NCI-H1417 treated with DMSO at 0.1 percent for 48 hours (cell line): ENCODE measurements around the gene B4GALNT4.
"Not testable (repeated sequence)": the region's sequence is repeated elsewhere in the genome, so short reads cannot be mapped to it uniquely, and the experiment has no call there.

Experiments used
- DNase-seq: peaks from one replicate; lab custom pipeline; 2025; lab: John Stamatoyannopoulos, UW

The B4GALNT4 gene

DNA sequence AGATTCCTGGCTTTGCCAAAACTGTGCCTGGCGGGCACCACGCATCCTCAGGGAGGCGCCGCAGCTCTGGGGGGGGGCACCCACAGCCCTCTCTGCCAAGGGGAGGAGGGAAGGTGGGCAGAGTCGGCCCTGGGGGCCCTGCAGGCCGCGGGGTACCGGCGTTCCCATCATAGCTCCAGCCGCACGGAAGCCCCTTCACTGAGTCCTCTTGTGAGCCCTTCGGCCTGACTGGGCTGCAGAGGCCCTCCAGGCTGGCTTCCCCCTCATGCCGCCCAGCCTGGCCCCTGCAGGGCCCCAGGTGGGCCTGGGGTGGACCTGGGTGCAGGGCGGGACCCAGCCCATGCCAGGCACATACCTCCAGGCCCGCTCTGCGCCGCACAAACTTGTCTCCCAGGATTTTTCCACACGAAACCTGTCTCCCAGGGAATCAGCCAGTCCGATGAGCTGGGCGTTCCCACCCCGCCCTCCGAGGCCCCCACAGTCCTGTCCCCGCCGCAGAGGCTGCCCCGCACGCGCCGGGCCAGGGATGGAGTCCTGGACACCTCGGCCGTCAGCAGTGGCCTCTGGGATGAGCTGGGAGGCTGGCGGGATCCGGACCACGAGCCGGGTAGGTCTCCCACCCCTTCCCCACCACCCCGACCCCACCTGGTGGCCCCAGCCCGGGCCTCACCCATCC is 22.9 kb downstream of the B4GALNT4 start:
- DNase-seq, result no peak

- DNase-seq, result no peak
These were observed 24.1 kb downstream of the B4GALNT4 start for GRCh38 chr11:393219-394033.

DNA sequence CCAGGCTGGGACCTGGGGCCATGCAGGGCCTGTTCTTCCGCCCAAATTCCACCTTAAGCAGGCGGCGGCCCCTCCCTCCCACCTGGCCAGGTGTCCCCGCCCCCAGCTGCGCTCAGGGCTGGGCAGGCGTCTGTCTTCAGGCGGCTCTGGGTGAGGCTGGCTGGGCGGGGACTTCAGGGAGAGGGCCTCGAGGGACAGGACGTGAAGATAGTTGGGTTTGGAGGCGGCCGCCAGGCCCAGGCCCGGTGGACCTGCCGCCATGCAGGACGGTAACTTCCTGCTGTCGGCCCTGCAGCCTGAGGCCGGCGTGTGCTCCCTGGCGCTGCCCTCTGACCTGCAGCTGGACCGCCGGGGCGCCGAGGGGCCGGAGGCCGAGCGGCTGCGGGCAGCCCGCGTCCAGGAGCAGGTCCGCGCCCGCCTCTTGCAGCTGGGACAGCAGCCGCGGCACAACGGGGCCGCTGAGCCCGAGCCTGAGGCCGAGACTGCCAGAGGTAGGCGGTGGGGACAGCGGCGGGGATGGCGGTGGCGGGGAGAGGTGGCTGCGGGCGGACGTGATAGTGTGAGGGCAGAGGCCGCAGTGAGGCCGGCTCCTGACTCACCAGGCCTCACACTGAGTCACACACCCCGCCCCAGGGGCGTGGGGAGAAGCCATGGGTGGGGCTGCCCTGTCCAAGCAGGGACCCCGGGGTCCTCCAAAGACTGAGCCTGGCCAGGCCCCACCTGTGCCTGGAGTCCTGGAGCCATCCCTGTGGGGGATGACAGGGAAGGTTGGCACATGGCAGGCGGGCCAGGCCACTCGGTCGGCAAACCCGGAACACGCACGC is 24.9 kb downstream of the B4GALNT4 start, which contains the start of gene PKP3:
Gene PKP3 (plus strand): TSS at position 176 of the 824 bp plus-strand sequence. CDS start 84 bp downstream, at position 260.
- no peak for DNase-seq

DNA sequence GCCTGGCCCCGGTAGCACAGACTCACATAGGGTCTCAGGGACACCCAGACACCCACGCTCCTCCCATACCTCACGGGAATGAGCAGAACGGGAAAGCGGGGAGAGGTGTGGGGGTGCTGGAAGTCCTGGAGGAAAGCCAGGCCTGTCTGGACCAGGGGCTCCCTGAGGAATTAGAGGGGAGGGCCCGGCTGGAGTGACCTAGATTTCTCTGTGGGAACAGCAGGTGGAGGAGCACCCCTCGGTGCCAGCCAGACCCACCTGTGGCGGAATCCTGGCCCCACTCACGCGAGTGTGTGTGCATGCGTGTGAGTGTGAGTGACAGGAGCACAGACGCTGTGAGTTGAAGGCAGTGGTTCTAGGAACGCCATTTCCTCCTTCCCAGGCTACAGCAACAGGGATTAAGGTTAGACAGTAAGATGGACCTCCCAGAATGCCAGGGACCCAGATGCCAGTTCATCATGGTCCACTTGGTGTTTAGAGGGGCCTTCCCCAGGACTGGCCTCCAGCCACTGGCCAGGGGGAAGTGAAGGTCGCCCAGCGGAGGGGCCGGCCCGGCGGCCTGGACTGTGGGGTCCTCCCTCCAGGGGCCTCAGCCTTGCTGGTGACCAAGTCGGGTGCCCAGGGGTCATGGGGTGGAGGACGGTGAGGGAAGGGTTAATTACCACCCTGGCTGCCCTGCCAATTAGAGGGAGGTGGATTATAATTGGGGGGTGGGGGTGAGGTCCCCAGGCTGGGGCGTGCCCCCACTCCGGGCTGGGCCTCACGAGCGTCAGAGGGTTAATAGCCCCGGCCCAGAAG is 25.8 kb downstream of the B4GALNT4 start:
- DNase-seq, result no peak

DNA sequence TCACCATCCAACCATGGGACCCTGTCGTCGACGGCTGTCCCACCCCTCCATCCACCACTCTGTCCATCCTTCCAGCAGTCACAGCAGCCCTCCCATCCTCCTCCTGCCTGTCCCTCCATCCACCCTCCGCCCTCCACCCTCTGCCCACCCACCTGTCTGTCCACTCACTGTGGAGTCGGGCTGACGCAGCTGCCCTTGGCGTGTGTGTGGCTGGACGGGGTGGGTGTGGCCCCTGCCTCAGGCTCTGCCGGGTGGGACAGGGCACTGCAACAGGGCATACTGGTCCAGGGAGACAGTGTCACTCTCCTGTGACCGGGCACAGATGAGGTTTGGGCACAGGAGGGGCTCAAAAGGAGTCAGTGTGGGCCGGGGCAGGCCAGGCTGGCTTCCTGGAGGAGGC is 26.6 kb downstream of the B4GALNT4 start:
- no peak for DNase-seq

DNA sequence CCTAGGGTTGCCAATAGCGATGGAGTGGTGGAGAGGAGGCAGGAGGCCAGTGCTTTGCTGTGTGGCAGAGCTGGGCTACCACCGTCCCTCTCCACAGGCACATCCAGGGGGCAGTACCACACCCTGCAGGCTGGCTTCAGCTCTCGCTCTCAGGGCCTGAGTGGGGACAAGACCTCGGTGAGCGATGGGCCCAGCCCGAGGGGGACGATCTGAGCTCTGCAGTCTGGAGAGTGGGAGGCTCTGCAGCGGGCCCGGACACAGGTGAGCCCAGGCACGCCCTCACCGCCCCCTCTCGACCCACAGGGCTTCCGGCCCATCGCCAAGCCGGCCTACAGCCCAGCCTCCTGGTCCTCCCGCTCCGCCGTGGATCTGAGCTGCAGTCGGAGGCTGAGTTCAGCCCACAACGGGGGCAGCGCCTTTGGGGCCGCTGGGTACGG is 27.2 kb downstream of the B4GALNT4 start:
- no peak for DNase-seq

DNA sequence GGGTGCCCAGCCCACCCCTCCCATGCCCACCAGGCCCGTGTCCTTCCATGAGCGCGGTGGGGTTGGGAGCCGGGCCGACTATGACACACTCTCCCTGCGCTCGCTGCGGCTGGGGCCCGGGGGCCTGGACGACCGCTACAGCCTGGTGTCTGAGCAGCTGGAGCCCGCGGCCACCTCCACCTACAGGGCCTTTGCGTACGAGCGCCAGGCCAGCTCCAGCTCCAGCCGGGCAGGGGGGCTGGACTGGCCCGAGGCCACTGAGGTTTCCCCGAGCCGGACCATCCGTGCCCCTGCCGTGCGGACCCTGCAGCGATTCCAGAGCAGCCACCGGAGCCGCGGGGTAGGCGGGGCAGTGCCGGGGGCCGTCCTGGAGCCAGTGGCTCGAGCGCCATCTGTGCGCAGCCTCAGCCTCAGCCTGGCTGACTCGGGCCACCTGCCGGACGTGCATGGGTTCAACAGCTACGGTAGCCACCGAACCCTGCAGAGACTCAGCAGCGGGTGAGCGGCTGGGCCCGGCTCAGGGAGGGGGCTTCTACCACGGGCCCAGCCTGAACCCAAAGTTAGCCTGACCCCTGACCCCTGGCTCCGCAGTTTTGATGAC is 27.7 kb downstream of the B4GALNT4 start:
- DNase-seq, result no peak

GRCh38 chr11:398826-399225 is 29.5 kb downstream of the B4GALNT4 start:
- DNase-seq, result no peak

- DNase-seq, result no peak
These were observed 30.5 kb downstream of the B4GALNT4 start for GRCh38 chr11:399731-400211.

DNA sequence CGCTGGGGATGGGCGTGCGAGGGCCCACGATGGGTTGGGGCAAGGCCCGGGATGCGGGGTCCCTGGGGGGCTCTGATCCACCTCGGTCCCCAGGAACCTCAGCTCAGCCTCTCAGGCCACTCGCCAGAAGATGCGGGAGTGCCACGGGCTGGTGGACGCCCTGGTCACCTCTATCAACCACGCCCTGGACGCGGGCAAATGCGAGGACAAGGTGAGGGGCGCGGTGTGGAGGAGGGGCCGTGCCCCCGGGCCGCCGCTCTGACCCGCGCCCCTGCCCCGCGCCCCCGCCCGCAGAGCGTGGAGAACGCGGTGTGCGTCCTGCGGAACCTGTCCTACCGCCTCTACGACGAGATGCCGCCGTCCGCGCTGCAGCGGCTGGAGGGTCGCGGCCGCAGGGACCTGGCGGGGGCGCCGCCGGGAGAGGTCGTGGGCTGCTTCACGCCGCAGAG is 31.0 kb downstream of the B4GALNT4 start:
- no peak for DNase-seq

- not testable (repeated sequence) for DNase-seq
These were observed 31.9 kb downstream of the B4GALNT4 start for GRCh38 chr11:401196-401595.

GRCh38 chr11:403021-403760 is 33.9 kb downstream of the B4GALNT4 start:
- no peak for DNase-seq

DNA sequence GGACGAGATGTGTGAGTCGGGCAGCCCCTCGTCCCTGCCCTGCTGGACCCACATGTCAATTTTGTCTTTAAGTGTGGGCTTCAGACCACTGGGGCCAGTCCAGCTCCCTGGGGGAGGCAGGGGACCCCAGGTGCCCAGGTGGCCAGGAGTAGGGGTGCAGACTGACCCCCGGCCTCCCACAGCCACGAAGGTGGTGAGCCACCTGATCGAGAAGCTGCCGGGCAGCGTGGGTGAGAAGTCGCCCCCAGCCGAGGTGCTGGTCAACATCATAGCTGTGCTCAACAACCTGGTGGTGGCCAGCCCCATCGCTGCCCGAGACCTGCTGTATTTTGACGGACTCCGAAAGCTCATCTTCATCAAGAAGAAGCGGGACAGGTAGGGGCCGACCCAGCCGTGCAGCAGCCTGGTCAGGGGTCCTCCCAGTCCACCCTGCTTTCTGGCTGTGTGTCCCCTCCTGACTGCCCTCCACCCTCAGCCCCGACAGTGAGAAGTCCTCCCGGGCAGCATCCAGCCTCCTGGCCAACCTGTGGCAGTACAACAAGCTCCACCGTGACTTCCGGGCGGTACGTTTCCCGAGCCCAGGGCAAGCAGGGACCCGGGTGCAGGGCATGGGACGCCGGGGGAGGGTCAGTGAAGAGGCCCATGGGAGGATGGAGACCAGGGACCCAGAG is 34.6 kb downstream of the B4GALNT4 start:
- DNase-seq, result no peak

DNA sequence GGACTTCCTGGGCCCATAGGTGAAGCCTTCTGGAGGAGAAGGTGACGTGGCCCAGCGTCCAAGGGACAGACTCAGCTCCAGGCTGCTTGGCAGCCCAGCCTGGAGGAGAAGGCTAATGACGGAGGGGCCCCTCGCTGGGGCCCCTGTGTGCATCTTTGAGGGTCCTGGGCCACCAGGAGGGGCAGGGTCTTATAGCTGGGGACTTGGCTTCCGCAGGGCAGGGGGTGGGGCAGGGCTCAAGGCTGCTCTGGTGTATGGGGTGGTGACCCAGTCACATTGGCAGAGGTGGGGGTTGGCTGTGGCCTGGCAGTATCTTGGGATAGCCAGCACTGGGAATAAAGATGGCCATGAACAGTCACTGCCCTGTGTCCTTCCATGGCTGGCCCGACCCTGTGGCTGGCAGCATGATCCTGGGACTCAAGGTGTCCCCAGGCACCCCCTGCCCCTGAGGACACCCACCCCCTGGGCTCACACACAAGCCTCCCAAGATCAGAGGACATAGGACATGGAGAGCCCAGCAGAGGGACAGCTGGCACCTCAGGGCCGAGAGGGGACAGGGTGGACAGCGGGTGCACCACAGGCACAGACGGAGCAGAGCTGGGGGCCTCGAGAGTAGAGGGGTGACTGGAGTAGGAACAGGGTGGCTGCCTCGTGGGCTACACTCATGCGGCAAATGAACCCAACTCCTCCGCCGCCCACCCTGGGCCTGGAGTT is 35.4 kb downstream of the B4GALNT4 start:
- no peak for DNase-seq

- DNase-seq, result no peak
These were observed 36.1 kb downstream of the B4GALNT4 start for GRCh38 chr11:405323-405953.

DNA sequence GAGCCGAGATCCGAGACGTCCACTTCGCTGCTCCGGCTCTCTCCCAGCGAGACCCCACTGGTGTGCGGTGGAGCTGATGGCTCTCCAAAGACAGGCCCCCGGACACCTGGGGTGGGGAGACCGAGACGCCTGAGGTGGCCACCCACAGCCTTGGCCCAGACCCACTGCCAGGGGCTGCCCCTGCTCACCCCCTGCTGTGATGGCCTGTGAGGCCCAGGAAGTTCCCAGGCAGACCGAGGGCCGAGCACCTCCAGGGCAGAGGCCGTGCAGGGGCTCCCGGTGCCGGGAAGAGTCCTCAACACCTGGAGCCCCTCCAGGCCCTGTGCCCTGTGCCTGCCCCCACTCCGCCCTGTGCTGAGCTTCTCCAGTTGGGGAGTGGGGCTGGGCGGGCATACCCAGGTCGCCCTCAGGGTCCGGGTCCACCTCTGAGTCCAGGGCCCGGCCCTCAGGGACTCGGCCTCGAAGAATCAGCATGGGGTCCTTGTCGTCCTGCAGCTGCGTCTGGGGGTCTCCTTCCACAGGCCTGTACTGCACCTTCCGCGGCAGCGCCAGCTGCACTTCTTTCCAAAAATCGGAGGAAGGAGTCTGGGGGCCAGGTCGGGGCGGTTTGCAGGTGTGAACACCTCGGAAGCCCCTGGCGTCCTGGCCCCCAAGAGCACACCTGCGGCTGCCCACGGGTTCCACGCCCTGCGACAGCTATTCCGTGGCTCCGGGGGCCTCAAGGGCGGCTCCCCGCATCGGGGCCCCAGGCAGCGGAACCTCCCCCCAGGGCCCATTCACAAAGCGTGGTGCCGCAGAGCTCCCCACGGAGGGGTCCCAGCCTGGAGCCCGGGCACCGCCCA is 36.9 kb downstream of the B4GALNT4 start:
- DNase-seq, result no peak

GRCh38 chr11:406796-407650 is 37.7 kb downstream of the B4GALNT4 start:
- DNase-seq, result no peak
